Parathyroid adenoma (tissue), 2 donors: ENCODE measurements around the gene ITGBL1.

ENCODE experiments used
- H2AFZ ChIP-seq: fragments of 300-600 bp; sonication (generic); one replicate; pipeline ENCODE4 v1.7.0; 2017; ENCODE audit warnings: antibody characterized with exemption, mild to moderate bottlenecking
- H3K27ac ChIP-seq: fragments of 300-600 bp; sonication (generic); one replicate; pipeline ENCODE4 v1.7.0; 2017
- H3K27me3 ChIP-seq: fragments of 300-600 bp; sonication (generic); one replicate; pipeline ENCODE4 v1.7.0; 2017; ENCODE audit warnings: low read length; ENCODE audit not compliant: control insufficient read depth, insufficient read depth
- H3K36me3 ChIP-seq: fragments of 300-600 bp; sonication (generic); one replicate; pipeline ENCODE4 v1.7.0; 2017; ENCODE audit warnings: low read length; ENCODE audit not compliant: control insufficient read depth, insufficient read depth
- H3K4me1 ChIP-seq: fragments of 300-600 bp; sonication (generic); one replicate; pipeline ENCODE4 v1.7.0; 2017; ENCODE audit warnings: control low read depth
- H3K4me2 ChIP-seq: fragments of 300-600 bp; sonication (generic); one replicate; pipeline ENCODE4 v1.7.0; 2017; ENCODE audit warnings: low read length
- H3K4me3 ChIP-seq: fragments of 300-600 bp; sonication (generic); one replicate; pipeline ENCODE4 v1.7.0; 2017; ENCODE audit warnings: low read depth, low read length
- H3K79me2 ChIP-seq: fragments of 300-600 bp; sonication (generic); one replicate; pipeline ENCODE4 v1.7.0; 2017; ENCODE audit warnings: control low read depth
- H3K9ac ChIP-seq: fragments of 300-600 bp; sonication (generic); one replicate; pipeline ENCODE4 v1.7.0; 2017; ENCODE audit warnings: mild to moderate bottlenecking
- H3K9me3 ChIP-seq: fragments of 300-600 bp; sonication (generic); one replicate; pipeline ENCODE4 v1.7.0; 2017; ENCODE audit warnings: low read length; ENCODE audit not compliant: control insufficient read depth
- TF ChIP-seq, protein P1 (sequence below): fragments of 300-600 bp; sonication (generic); IDR thresholded peaks from one replicate; pipeline ENCODE4 v1.7.0; 2017; ENCODE audit warnings: antibody characterized with exemption, mild to moderate bottlenecking
- donor health status: primary hyperparathyroidism.

The ITGBL1 gene

DNA sequence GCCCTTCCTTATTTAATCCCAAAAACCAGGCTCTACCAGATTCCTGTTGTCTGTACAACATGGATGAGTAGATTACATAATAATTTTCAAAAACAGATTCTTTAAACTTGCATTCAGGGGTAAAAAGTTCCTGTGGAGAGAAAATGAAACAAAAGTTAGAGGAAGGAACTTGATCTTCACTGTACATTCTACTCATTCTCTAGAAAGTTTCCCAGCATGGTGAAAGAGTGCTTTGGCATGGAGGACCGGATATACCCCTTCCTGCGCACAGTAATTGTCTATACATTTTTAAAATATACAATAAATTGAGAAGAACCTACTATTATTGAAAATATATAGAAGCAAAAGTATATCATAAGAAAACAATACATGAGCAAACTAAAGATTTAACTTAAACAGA is 274.2 kb downstream of the ITGBL1 start:
- TF ChIP-seq, protein P1, sequence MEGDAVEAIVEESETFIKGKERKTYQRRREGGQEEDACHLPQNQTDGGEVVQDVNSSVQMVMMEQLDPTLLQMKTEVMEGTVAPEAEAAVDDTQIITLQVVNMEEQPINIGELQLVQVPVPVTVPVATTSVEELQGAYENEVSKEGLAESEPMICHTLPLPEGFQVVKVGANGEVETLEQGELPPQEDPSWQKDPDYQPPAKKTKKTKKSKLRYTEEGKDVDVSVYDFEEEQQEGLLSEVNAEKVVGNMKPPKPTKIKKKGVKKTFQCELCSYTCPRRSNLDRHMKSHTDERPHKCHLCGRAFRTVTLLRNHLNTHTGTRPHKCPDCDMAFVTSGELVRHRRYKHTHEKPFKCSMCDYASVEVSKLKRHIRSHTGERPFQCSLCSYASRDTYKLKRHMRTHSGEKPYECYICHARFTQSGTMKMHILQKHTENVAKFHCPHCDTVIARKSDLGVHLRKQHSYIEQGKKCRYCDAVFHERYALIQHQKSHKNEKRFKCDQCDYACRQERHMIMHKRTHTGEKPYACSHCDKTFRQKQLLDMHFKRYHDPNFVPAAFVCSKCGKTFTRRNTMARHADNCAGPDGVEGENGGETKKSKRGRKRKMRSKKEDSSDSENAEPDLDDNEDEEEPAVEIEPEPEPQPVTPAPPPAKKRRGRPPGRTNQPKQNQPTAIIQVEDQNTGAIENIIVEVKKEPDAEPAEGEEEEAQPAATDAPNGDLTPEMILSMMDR, result no peak
- no peaks in the 10 kb centered on the region for H3K9me3 ChIP-seq
- H3K9ac ChIP-seq, result no peak overlapping the region
- no peaks in the 10 kb centered on the region for H3K36me3 ChIP-seq
- H3K27me3 ChIP-seq, result no peaks in the 10 kb centered on the region
- no peak overlapping the region for H2AFZ ChIP-seq
- H3K4me2 ChIP-seq, result no peak overlapping the region
- H3K79me2 ChIP-seq, result no peaks in the 10 kb centered on the region
- no peak overlapping the region for H3K4me3 ChIP-seq
- H3K4me1 ChIP-seq, result no peaks in the 10 kb centered on the region
- no peak overlapping the region for H3K27ac ChIP-seq

GRCh38 chr13:101727118-101727517 is 274.6 kb downstream of the ITGBL1 start:
- no peaks in the 10 kb centered on the region for H3K9me3 ChIP-seq
- H3K4me3 ChIP-seq, result no peak overlapping the region
- H3K79me2 ChIP-seq, result no peaks in the 10 kb centered on the region
- H3K4me2 ChIP-seq, result no peak overlapping the region
- H3K9ac ChIP-seq, result no peak overlapping the region
- no peaks in the 10 kb centered on the region for H3K36me3 ChIP-seq
- no peak overlapping the region for H2AFZ ChIP-seq
- H3K27ac ChIP-seq, result no peak overlapping the region
- TF ChIP-seq, protein P1, result no peak
- H3K4me1 ChIP-seq, result no peaks in the 10 kb centered on the region
- no peaks in the 10 kb centered on the region for H3K27me3 ChIP-seq

DNA sequence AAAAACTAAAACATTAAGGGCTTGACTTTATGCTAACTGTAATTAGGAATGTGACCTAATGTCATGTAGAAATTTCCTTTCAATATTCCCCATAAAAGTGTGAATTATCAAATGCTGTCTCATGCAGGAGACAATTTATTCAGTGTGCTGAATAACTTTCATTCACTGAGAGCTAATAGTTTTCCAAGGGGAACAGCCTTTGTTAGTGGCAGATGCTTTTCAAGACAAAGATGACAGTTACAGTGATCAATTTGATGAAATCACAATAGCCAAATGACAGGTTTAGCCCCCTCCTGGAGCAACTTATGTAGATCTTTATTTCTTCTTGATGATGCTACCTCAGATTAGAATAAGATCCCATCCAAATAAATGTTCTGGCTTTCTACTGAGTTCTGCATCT is 275.5 kb downstream of the ITGBL1 start:
- H3K36me3 ChIP-seq, result no peaks in the 10 kb centered on the region

DNA sequence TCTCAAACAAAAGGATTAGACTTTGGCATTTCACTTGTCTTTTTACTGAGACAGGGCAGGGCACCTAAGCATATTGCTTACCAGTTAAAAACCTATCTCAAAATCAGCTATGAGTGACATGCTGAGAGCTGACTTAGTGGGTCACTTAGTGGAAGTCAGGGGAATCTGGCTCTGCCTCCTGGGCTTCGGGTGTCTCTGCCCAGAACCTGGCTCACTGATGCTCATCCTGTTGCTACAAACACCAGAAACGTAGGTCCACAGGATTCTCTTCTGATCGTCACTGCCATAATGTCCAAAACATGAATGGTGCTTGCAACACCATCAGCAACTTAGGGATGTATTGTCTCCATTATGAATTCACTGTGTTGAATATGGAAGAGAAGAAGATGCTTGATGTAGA is 276.1 kb downstream of the ITGBL1 start:
- H3K36me3 ChIP-seq, result no peaks in the 10 kb centered on the region
- no peaks in the 10 kb centered on the region for H3K27me3 ChIP-seq
- no peak overlapping the region for H2AFZ ChIP-seq
- no peaks in the 10 kb centered on the region for H3K9me3 ChIP-seq
- no peaks in the 10 kb centered on the region for H3K4me1 ChIP-seq
- H3K4me2 ChIP-seq, result no peak overlapping the region
- no peaks in the 10 kb centered on the region for H3K79me2 ChIP-seq
- TF ChIP-seq, protein P1, result no peak
- no peak overlapping the region for H3K4me3 ChIP-seq
- no peak overlapping the region for H3K27ac ChIP-seq
- no peak overlapping the region for H3K9ac ChIP-seq

More for the DNA sequence above, 275.5 kb downstream of the ITGBL1 start:
- TF ChIP-seq, protein P1, result no peak
- no peak overlapping the region for H3K27ac ChIP-seq
- no peak overlapping the region for H3K4me3 ChIP-seq
- no peaks in the 10 kb centered on the region for H3K9me3 ChIP-seq
- H2AFZ ChIP-seq, result no peak overlapping the region
- H3K4me1 ChIP-seq, result no peaks in the 10 kb centered on the region
- H3K4me2 ChIP-seq, result no peak overlapping the region
- no peaks in the 10 kb centered on the region for H3K79me2 ChIP-seq
- H3K27me3 ChIP-seq, result no peaks in the 10 kb centered on the region
- no peak overlapping the region for H3K9ac ChIP-seq

GRCh38 chr13:101730420-101731000 is 278.0 kb downstream of the ITGBL1 start:
- no peaks in the 10 kb centered on the region for H3K79me2 ChIP-seq
- TF ChIP-seq, protein P1, result no peak
- H3K27ac ChIP-seq, result no peak overlapping the region

More at GRCh38 chr13:101730420-101731000, 278.0 kb downstream of the ITGBL1 start:
- no peaks in the 10 kb centered on the region for H3K4me1 ChIP-seq
- H3K4me2 ChIP-seq, result no peak overlapping the region
- H2AFZ ChIP-seq, result no peak overlapping the region
- no peaks in the 10 kb centered on the region for H3K36me3 ChIP-seq
- no peaks in the 10 kb centered on the region for H3K27me3 ChIP-seq
- H3K9ac ChIP-seq, result no peak overlapping the region
- H3K4me3 ChIP-seq, result no peak overlapping the region
- H3K9me3 ChIP-seq, result no peaks in the 10 kb centered on the region
